Measurements from ENCODE around the gene PERM1.

PERM1 gene

GRCh38 chr1:934991-935750 lies 46.7 kb downstream of the PERM1 start:
- DNase-seq (ENCODE audit: low read depth): no peak

DNA sequence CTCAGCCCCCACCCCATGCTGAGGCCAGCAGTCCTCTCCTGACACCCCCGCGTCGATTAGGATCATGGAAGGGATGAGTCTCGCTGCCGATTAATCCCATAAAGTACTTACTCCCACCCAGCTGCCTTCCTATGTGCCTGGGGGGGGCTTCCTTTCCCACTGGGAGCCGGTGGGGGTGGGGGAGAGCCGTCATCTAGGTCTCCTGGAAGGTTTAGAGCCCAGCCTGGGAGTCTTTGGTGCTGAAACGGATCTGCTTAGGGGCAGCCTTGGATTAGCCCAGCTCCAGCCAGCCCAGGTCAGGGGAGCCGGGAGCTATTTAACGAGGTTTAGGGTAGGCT lies 48.3 kb downstream of the PERM1 start:
- DNase-seq (ENCODE audit: low read depth): no peak

DNA sequence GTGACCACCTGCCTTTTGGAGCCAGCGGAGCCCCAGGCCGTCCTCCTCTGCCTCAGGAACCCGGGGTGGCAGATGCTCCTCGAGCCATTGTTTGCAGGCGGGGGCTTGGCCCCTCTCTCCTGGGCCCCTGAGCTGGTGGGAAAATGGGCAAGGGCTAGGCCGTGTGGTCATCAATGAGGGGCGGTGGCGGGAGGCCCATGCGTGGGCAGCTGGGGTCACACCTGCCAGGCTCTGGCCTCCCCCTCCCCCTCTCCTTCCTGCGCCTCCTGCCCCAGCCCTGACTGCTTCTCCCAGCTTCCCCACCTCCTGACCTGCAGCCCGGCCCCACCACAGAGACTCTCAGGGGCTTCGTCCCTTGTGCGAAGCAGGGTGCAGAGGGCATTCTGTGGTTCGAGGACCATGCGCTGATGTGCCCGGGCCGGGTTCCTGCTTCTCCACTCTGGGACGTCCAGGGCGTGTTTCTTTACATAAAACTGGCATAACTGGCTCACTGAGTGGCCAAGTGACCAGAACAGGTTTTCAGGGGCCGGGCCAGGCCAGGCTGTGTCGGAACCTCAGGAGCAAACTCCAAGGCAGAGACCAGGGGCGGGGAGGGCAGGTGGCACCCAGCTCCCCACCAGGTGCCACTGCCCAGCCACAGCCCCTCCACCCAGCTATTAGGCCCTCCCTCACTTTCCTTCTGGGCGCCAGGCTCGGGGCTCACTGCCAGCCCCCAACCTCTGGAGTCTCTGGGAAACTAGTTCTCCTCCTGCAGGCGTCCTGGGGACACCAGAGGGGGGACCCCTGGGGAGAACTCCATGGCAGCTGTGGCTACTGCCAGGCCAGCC lies 48.9 kb downstream of the PERM1 start:
- DNase-seq (ENCODE audit: low read depth): no peak

DNA sequence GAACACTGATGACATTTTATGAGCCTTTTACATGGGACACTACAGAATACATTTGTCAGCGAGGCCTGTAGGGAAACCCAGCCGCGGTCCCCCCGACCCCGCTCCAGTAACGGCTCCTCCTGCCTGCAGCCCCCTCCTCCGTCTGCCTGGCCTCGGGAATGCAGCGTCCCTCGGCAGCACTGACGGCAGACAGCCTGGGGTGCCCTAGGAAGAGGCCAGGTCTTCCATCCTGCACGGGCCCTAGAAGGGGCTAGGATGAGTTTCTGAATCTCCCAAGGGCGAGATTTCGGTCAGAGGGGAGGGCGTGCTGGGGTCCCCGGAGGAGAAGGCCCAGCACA lies 49.8 kb downstream of the PERM1 start:
- DNase-seq (ENCODE audit: low read depth): no peak

- no peak for DNase-seq (ENCODE audit: low read depth)
Measured at GRCh38 chr1:931380-932172, 50.3 kb downstream of the PERM1 start.

DNA sequence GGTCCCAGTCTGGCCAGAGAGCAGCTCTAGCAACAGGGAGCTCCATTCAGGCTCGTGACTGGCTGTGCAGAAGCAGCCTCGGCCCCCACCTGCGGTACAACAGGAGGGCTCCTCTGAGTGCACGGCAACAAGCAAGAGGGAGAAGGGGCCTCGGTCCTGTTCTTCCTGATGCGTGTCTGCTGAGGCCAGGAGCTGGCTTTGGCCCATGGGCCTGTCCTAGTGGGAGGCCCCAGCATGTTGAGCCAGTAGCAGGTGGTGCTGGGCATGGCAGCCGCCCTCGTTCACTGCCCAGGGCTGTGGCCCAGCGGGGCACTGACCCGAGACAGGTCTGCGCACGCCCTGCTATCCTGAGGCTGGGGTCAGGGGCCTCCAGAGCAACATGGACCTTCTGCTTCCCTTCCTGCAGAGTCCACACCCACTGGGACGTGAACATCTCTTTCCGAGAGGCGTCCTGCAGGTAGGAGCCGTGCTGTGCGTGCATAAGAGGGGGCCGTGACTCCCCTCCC lies 51.2 kb downstream of the PERM1 start:
- DNase-seq (ENCODE audit: low read depth): no peak

- DNase-seq (ENCODE audit: low read depth): no peak
Measured at GRCh38 chr1:929712-930632, 51.9 kb downstream of the PERM1 start.

GRCh38 chr1:928825-929661 lies 52.9 kb downstream of the PERM1 start:
- no peak for DNase-seq (ENCODE audit: low read depth)

DNA sequence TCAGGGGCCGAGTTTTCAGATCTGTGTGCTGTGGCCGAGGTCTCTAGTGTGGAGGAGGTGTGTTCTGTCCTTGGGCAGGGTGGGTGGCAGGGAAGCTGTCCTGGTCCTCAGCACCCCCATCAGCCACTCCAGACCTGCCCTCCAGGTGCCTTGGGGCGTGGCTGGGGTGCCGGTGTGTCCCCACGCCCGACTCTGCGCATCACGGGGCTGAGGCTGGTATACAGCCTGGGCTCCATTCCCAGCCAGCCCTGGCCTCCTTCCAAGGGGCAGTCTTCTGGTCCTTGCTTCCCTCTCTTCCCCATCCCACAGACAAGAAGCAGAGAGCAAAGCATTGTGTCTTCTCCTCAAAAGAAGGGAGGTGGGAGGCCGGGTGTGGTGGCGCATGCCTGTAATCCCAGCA lies 54.1 kb downstream of the PERM1 start:
- no peak for DNase-seq (ENCODE audit: low read depth)

DNA sequence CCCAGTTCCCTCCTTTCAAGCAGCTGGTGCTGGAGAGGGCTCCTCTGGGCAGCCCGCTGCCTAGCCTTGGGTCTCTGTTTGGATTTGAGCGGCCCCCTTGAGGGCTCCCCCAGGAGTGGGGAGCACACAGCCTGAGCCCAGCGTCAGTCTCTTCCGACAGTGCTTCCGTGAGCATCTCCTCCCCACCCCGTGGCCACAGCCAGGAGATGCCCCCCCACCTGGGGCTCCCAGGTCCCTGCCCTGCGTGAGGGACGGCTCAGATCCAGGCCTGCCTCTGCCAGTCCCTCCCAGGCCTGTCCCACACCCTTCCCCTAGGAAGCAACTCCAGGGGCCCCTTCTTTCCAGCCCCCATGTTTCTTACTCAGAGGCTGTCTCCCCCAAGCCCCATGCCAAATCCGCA lies 54.7 kb downstream of the PERM1 start:
- DNase-seq (ENCODE audit: low read depth): no peak

GRCh38 chr1:925561-926421 lies 56.1 kb downstream of the PERM1 start:
- DNase-seq (ENCODE audit: low read depth): peak; percentile 40
